ENCODE data around the gene FBXW2. TPM values are rescaled to one million over a fixed set of nuclear protein-coding genes. Genes with fewer than 3 reads are reported as not detected.
"Not testable (repeated sequence)": the region's sequence is repeated elsewhere in the genome, so short reads cannot be mapped to it uniquely, and the experiment has no call there.

Gene FBXW2
- total RNA-seq, 1 donor from 2014 or later, result 20.4 TPM

DNA sequence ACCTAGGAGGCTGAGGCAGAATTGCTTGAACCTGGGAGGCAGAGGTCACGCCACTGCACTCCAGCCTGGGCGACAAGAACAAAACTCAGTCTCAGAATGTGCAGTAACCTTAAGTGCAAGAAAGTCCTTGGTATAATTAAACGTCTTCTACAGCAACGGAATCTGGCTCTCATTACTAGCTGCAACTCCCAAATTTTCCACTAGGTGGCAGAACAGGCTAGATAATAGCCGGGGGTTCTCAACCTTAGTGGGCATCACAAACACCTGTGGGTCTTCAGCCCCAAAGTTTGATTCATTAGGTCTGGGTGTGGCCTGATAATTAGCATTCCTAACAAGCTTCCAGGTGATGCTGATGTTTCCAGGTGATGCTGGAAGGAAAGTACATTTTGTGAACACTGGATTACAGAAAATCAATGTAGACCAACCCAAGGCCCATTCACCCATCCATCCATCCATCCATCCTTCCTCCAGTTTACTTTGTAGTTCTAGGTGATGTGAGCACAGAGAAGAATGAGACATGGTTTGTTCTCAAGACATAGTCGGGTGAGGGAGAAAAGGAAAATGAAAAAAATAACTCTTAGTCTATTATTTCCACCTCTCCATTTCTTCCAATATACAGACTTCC, 37.3 kb downstream of the FBXW2 start:
- H3K27me3 ChIP-seq (ENCODE audit: control insufficient read depth in 3 of 3, insufficient read depth in 3 of 3, low read length in 3 of 3), result no peaks in the 10 kb centered on the region
- no peak overlapping the region for H3K4me3 ChIP-seq (ENCODE audit: low read length in 3 of 3)
- H3K36me3 ChIP-seq (ENCODE audit: control insufficient read depth in 3 of 3, insufficient read depth in 3 of 3, low read length in 3 of 3), result peaks cover 0 to 12% (median 7%) of the 10 kb centered on the region in 3 donors
- H3K4me1 ChIP-seq (ENCODE audit: control insufficient read depth in 3 of 3, insufficient read depth in 3 of 3, low read length in 3 of 3), result peaks cover 0 to 4% (median 0%) of the 10 kb centered on the region in 3 donors
- H3K27ac ChIP-seq (ENCODE audit: low read depth, low read length), result no peak overlapping the region
- no peak overlapping the region for H3K9ac ChIP-seq (ENCODE audit: low read depth in 1 of 3, low read length in 3 of 3)
- H3K9me3 ChIP-seq (ENCODE audit: control insufficient read depth in 3 of 3, low read length in 3 of 3), result no peaks in the 10 kb centered on the region

DNA sequence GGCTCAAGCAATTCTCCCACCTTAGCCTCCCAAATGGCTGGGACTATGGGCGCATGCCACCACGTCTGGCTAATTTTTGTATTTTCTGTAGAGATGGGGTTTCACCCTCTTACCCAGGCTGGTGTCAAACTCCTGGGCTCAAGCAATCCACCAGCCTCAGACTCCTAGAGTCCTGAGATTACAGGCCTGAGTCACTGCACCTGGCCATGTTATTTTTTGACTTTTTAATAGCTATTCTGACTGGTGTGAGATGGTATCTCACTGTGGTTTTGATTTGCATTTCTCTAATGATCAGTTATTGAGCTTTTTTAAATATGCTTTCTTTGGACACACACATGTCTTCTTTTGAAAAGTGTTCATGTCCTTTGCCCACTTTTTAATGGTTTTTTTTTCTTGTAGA, 38.2 kb downstream of the FBXW2 start:
- Histone ChIP-seq H3K36me3 (ENCODE audit: control insufficient read depth in 3 of 3, insufficient read depth in 3 of 3, low read length in 3 of 3) (peaks cover 0 to 12% (median 7%) of the 10 kb centered on the region in 3 donors), H3K9me3 (ENCODE audit: control insufficient read depth in 3 of 3, low read length in 3 of 3) (no peaks in the 10 kb centered on the region), H3K27me3 (ENCODE audit: control insufficient read depth in 3 of 3, insufficient read depth in 3 of 3, low read length in 3 of 3) (no peaks in the 10 kb centered on the region), H3K4me3 (ENCODE audit: low read length in 3 of 3) (no peak overlapping the region), H3K27ac (ENCODE audit: low read depth, low read length) (no peak overlapping the region), H3K9ac (ENCODE audit: low read depth in 1 of 3, low read length in 3 of 3) (no peak overlapping the region), H3K4me1 (ENCODE audit: control insufficient read depth in 3 of 3, insufficient read depth in 3 of 3, low read length in 3 of 3) (peaks cover 0 to 4% (median 0%) of the 10 kb centered on the region in 3 donors)

DNA sequence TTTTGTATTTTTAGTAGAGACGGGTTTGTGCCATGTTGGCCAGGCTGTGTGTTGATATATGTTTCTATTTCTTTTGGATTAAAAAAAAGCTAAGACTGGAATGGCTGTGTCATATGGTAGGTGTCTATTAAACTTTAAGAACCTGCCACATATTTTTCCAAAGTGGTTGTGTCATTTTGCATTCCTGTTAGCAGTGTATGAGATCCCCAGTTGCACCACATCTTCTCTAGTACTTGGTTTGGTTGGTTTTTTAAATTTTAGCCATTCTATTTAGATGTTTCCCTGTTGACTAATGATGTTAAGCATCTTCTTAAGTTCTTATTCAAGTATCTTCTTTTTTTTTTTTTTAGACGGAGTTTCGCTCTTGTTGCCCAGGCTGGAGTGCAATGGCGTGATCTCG, 42.8 kb downstream of the FBXW2 start:
- no peak overlapping the region for H3K4me3 ChIP-seq (ENCODE audit: low read length in 3 of 3)
- peaks cover 0 to under 1% (median 0%) of the 10 kb centered on the region in 3 donors for H3K4me1 ChIP-seq (ENCODE audit: control insufficient read depth in 3 of 3, insufficient read depth in 3 of 3, low read length in 3 of 3)
- no peak overlapping the region for H3K9ac ChIP-seq (ENCODE audit: low read depth in 1 of 3, low read length in 3 of 3)
- no peak overlapping the region for H3K27ac ChIP-seq (ENCODE audit: low read depth, low read length)
- H3K36me3 ChIP-seq (ENCODE audit: control insufficient read depth in 3 of 3, insufficient read depth in 3 of 3, low read length in 3 of 3), result no peaks in the 10 kb centered on the region
- no peaks in the 10 kb centered on the region for H3K27me3 ChIP-seq (ENCODE audit: control insufficient read depth in 3 of 3, insufficient read depth in 3 of 3, low read length in 3 of 3)
- no peaks in the 10 kb centered on the region for H3K9me3 ChIP-seq (ENCODE audit: control insufficient read depth in 3 of 3, low read length in 3 of 3)

DNA sequence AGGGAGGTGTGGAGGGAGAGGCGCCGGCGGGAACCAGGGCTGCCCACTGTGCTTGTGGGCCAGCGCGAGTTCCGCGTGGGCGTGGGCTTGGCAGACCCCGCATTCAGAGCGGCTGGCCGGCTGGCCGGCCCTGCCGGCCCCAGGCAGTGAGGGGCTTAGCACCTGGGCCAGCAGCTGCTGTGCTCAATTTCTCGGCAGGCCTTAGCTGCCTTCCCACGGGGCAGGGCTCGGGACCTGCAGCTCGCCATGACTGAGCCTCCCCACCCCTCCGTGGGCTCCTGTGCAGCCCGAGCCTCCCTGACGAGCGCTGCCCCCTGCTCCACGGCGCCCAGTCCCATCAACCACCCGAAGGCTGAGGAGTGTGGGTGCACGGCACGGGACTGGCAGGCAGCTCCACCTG, 46.9 kb downstream of the FBXW2 start:
- H3K36me3 ChIP-seq (ENCODE audit: control insufficient read depth in 3 of 3, insufficient read depth in 3 of 3, low read length in 3 of 3); H3K4me3 ChIP-seq (ENCODE audit: low read length in 3 of 3); H3K27me3 ChIP-seq (ENCODE audit: control insufficient read depth in 3 of 3, insufficient read depth in 3 of 3, low read length in 3 of 3): not testable (repeated sequence)

DNA sequence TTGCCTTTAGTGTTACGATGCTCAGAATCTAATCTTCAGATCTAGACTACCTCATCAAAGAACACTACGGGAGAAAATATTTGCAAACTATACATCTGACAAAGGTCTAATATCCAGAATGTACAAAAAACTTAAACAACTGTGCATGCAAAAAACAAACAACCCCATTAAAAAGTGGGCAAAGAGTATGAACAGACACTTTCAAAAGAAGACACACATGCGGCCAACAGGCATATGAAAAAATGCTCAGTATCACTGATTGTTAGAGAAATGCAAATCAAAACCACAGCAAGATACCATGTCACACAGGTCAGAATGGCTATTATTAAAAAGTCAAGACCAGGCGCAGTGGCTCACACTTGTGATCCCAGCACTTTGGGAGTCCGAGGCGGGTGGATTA, 47.9 kb downstream of the FBXW2 start:
- H3K27me3 ChIP-seq (ENCODE audit: control insufficient read depth in 3 of 3, insufficient read depth in 3 of 3, low read length in 3 of 3), result no peaks in the 10 kb centered on the region
- H3K4me1 ChIP-seq (ENCODE audit: control insufficient read depth in 3 of 3, insufficient read depth in 3 of 3, low read length in 3 of 3), result no peaks in the 10 kb centered on the region
- no peak overlapping the region for H3K4me3 ChIP-seq (ENCODE audit: low read length in 3 of 3)
- no peak overlapping the region for H3K9ac ChIP-seq (ENCODE audit: low read depth in 1 of 3, low read length in 3 of 3)
- no peaks in the 10 kb centered on the region for H3K36me3 ChIP-seq (ENCODE audit: control insufficient read depth in 3 of 3, insufficient read depth in 3 of 3, low read length in 3 of 3)
- H3K9me3 ChIP-seq (ENCODE audit: control insufficient read depth in 3 of 3, low read length in 3 of 3), result no peaks in the 10 kb centered on the region
- H3K27ac ChIP-seq (ENCODE audit: low read depth, low read length), result no peak overlapping the region

More for the DNA sequence above, 46.9 kb downstream of the FBXW2 start:
- H3K4me1 ChIP-seq (ENCODE audit: control insufficient read depth in 3 of 3, insufficient read depth in 3 of 3, low read length in 3 of 3); H3K9ac ChIP-seq (ENCODE audit: low read depth in 1 of 3, low read length in 3 of 3); H3K27ac ChIP-seq (ENCODE audit: low read depth, low read length); H3K9me3 ChIP-seq (ENCODE audit: control insufficient read depth in 3 of 3, low read length in 3 of 3): not testable (repeated sequence)

DNA sequence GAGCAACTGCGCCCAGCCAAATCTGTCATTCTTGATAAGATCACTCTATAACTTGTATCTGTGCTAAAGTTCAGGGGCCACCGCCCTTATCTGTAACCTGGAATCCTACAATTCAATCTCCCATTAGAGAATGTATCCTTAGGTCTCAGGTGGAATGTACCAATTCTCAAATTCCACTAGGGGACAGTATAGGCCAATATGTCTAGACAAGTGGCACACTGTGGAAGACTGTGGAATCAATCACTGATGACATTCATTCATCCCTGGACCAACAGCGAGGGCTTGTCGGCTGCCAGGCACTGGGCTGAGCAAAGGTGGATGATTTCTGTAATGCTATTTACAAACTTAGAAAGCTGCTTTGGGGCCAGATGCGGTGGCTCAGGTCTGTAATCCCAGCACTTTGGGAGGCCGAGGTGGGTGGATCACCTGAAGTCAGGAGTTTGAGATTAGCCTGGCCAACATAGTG, 50.2 kb downstream of the FBXW2 start:
- Histone ChIP-seq H3K27ac (ENCODE audit: low read depth, low read length) (no peak overlapping the region), H3K9ac (ENCODE audit: low read depth in 1 of 3, low read length in 3 of 3) (no peak overlapping the region), H3K9me3 (ENCODE audit: control insufficient read depth in 3 of 3, low read length in 3 of 3) (no peaks in the 10 kb centered on the region), H3K36me3 (ENCODE audit: control insufficient read depth in 3 of 3, insufficient read depth in 3 of 3, low read length in 3 of 3) (no peaks in the 10 kb centered on the region), H3K4me1 (ENCODE audit: control insufficient read depth in 3 of 3, insufficient read depth in 3 of 3, low read length in 3 of 3) (no peaks in the 10 kb centered on the region), H3K4me3 (ENCODE audit: low read length in 3 of 3) (no peak overlapping the region), H3K27me3 (ENCODE audit: control insufficient read depth in 3 of 3, insufficient read depth in 3 of 3, low read length in 3 of 3) (no peaks in the 10 kb centered on the region)

DNA sequence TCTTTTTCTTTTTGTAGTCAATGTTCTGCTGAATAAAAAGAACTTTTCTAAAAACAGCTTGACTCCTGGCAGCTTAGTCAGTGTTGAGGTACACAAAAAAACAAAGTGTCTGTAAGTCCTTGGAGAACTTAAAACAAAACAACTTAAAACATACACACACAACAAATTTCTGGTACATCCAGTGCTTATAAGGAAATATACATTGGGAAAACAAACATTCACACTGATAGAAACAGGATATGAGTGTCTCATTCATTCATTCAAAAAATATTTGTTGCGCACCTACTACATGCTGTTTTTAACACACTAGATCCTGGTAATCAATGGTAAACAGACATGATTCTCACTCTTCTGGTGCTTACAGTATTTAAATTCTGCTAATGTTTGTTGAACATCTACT, 51.5 kb downstream of the FBXW2 start:
- H3K36me3 ChIP-seq (ENCODE audit: control insufficient read depth in 3 of 3, insufficient read depth in 3 of 3, low read length in 3 of 3), result no peaks in the 10 kb centered on the region
- H3K9me3 ChIP-seq (ENCODE audit: control insufficient read depth in 3 of 3, low read length in 3 of 3), result no peaks in the 10 kb centered on the region
- H3K9ac ChIP-seq (ENCODE audit: low read depth in 1 of 3, low read length in 3 of 3), result no peak overlapping the region
- no peak overlapping the region for H3K4me3 ChIP-seq (ENCODE audit: low read length in 3 of 3)
- no peaks in the 10 kb centered on the region for H3K4me1 ChIP-seq (ENCODE audit: control insufficient read depth in 3 of 3, insufficient read depth in 3 of 3, low read length in 3 of 3)
- H3K27me3 ChIP-seq (ENCODE audit: control insufficient read depth in 3 of 3, insufficient read depth in 3 of 3, low read length in 3 of 3), result no peaks in the 10 kb centered on the region
- no peak overlapping the region for H3K27ac ChIP-seq (ENCODE audit: low read depth, low read length)

DNA sequence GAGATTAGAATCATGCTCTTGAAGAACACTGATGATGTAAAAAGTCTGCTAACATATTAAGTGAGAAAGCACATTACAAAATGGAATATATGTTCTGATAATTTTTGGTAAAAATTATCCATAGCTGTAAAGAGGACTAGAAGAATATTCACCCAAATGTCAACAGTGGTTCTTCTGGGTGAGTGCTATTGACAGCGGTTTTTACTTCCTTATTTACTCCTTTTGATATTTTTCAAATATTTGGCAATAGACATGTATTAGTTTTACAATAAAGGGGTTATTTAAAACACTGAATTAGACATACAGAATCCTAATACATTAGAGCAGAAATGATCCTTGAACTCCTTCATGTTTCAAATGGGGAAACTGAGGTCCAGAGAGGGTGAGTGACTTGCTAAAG, 52.0 kb downstream of the FBXW2 start:
- Histone ChIP-seq H3K27ac (ENCODE audit: low read depth, low read length) (no peak overlapping the region), H3K36me3 (ENCODE audit: control insufficient read depth in 3 of 3, insufficient read depth in 3 of 3, low read length in 3 of 3) (no peaks in the 10 kb centered on the region), H3K4me3 (ENCODE audit: low read length in 3 of 3) (no peak overlapping the region), H3K4me1 (ENCODE audit: control insufficient read depth in 3 of 3, insufficient read depth in 3 of 3, low read length in 3 of 3) (no peaks in the 10 kb centered on the region), H3K9me3 (ENCODE audit: control insufficient read depth in 3 of 3, low read length in 3 of 3) (no peaks in the 10 kb centered on the region), H3K27me3 (ENCODE audit: control insufficient read depth in 3 of 3, insufficient read depth in 3 of 3, low read length in 3 of 3) (no peaks in the 10 kb centered on the region), H3K9ac (ENCODE audit: low read depth in 1 of 3, low read length in 3 of 3) (no peak overlapping the region)

DNA sequence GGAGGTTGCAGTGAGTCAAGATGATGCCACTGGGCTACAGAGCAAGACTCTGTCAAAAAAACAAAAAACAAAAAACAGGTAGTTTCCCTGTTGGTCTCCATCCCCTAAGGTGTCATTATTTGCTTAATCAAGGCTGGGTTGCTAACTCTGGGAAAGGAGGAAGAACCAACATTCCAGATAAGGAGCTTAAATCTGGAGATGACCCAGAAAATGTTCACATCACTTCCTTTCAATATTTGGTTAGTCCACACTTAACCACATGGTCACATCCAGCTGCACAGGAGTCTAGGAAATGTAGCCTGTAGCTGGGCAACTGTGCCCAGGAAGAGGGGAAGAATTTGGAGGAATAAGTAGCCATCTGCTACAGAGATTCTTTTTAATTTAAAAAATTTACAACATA, 53.1 kb downstream of the FBXW2 start:
- Histone ChIP-seq H3K4me3 (ENCODE audit: low read length in 3 of 3) (no peak overlapping the region), H3K36me3 (ENCODE audit: control insufficient read depth in 3 of 3, insufficient read depth in 3 of 3, low read length in 3 of 3) (no peaks in the 10 kb centered on the region), H3K4me1 (ENCODE audit: control insufficient read depth in 3 of 3, insufficient read depth in 3 of 3, low read length in 3 of 3) (no peaks in the 10 kb centered on the region), H3K9me3 (ENCODE audit: control insufficient read depth in 3 of 3, low read length in 3 of 3) (no peaks in the 10 kb centered on the region), H3K27me3 (ENCODE audit: control insufficient read depth in 3 of 3, insufficient read depth in 3 of 3, low read length in 3 of 3) (no peaks in the 10 kb centered on the region), H3K9ac (ENCODE audit: low read depth in 1 of 3, low read length in 3 of 3) (no peak overlapping the region), H3K27ac (ENCODE audit: low read depth, low read length) (no peak overlapping the region)

DNA sequence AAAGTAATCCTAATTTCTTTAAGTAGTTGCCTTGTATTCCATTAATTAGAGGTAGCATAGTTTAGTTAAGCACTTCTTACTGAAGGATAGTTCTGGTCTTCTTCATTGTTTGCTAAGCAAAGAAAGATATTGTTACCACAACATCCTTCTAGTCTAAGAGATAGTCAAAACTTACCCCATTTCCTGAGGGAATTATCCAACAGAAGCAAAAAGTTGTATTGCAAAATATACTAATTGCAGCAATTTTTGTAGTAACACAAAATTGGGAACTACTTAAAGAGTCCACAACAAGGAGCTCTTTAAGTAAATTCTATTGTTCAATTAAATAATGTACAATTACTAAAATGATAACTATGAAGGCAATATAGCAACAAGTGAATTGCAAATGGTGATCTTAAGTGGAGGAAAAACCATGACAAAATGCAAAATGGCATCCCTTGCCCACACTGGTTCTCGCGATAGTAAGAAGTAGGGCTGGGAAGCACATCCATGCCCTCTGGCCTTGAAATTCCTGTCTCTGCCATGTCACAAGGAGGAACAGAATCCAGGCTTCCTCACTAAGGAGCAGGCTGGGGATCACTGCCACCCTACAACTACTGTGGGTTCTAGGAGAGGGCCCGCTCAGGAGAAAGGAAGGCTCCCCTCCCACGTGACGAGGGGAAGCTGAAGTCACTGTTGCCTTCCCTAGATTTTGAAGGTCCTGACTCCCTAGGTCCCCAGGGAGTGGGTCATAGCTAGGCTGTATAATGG, 55.6 kb downstream of the FBXW2 start:
- Histone ChIP-seq H3K27me3 (ENCODE audit: control insufficient read depth in 3 of 3, insufficient read depth in 3 of 3, low read length in 3 of 3) (no peaks in the 10 kb centered on the region), H3K4me3 (ENCODE audit: low read length in 3 of 3) (no peak overlapping the region), H3K36me3 (ENCODE audit: control insufficient read depth in 3 of 3, insufficient read depth in 3 of 3, low read length in 3 of 3) (no peaks in the 10 kb centered on the region), H3K9ac (ENCODE audit: low read depth in 1 of 3, low read length in 3 of 3) (no peak overlapping the region), H3K9me3 (ENCODE audit: control insufficient read depth in 3 of 3, low read length in 3 of 3) (no peaks in the 10 kb centered on the region), H3K27ac (ENCODE audit: low read depth, low read length) (no peak overlapping the region), H3K4me1 (ENCODE audit: control insufficient read depth in 3 of 3, insufficient read depth in 3 of 3, low read length in 3 of 3) (no peaks in the 10 kb centered on the region)

All from skeletal muscle tissue (tissue), 4 donors.